Glutamatergic neuron (in vitro differentiated cells): ENCODE measurements around the gene SYF2. TPM values are rescaled to one million over a fixed set of nuclear protein-coding genes. Genes with fewer than 3 reads are reported as not detected.
"Not testable (repeated sequence)": the region's sequence is repeated elsewhere in the genome, so short reads cannot be mapped to it uniquely, and the experiment has no call there.

Source experiments
- DNase-seq: peaks from one replicate; pipeline ENCODE4 v3.0.0; 2022
- H3K27ac Mint-ChIP-seq: one replicate; pipeline ENCODE4 v1.8.0; 2020; ENCODE audit warnings: mild to moderate bottlenecking, mixed read lengths, inconsistent platforms; ENCODE audit not compliant: unreplicated experiment
- H3K27me3 Mint-ChIP-seq: one replicate; pipeline ENCODE4 v1.8.0; 2020; ENCODE audit warnings: mild to moderate bottlenecking, moderate library complexity, mixed read lengths, inconsistent platforms; ENCODE audit not compliant: unreplicated experiment
- H3K36me3 Mint-ChIP-seq: one replicate; pipeline ENCODE4 v1.8.0; 2020; ENCODE audit warnings: mild to moderate bottlenecking, mixed read lengths, inconsistent platforms; ENCODE audit not compliant: unreplicated experiment
- H3K4me1 Mint-ChIP-seq: one replicate; pipeline ENCODE4 v1.8.0; 2020; ENCODE audit warnings: mild to moderate bottlenecking, low read depth, mixed read lengths, inconsistent platforms; ENCODE audit not compliant: unreplicated experiment
- H3K4me3 Mint-ChIP-seq: one replicate; pipeline ENCODE4 v1.8.0; 2020; ENCODE audit warnings: mild to moderate bottlenecking, mixed read lengths, inconsistent platforms; ENCODE audit not compliant: unreplicated experiment
- H3K9me3 Mint-ChIP-seq: one replicate; pipeline ENCODE4 v1.8.0; 2020; ENCODE audit warnings: mild to moderate bottlenecking, moderate library complexity, mixed read lengths, inconsistent platforms; ENCODE audit not compliant: unreplicated experiment
- CTCF ChIP-seq: fragments of 200-600 bp; sonication (generic); IDR thresholded peaks from one replicate; pipeline ENCODE4 v1.5.0; 2021; ENCODE audit not compliant: partially characterized antibody, unreplicated experiment
- total RNA-seq: library from RNA; stranded (reverse); fragmentation: NEBNext Ultra II Directional; extraction: Animal tissue kit (Norgen Biotek cat#: 25700); gene quantifications from one replicate; pipeline ENCODE4 v1.2.1, GENCODE V29; 2021; ENCODE audit not compliant: unreplicated experiment

SYF2 gene
- total RNA-seq, 1 donor from 2014 or later, result 32.6 TPM

DNA sequence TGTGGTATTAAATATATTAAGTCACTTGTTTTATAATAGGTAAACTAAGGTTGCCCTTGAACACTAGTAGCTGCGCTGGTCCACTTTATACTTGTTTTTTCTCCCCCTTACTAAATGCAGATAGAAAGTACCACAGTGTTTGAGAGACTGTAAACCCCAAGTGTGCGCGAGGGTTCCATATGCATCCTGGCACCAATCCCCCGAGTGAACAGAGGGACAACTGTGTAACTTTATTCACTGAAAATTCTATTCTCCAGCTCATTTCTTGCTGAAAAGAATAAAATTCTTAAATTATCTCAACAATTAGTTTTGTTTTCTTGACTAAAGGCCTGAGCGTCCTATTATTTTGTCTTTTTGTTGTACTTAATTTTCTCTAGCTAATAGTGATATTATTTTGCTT, 13.1 kb upstream of the SYF2 start:
- no peak for DNase-seq
- peaks cover 10% of the 10 kb centered on the region for H3K27me3 Mint-ChIP-seq
- no peaks in the 10 kb centered on the region for H3K36me3 Mint-ChIP-seq
- peaks cover 7% of the 10 kb centered on the region for H3K9me3 Mint-ChIP-seq
- TF ChIP-seq CTCF, result no peak
- no peak overlapping the region for H3K27ac Mint-ChIP-seq
- H3K4me1 Mint-ChIP-seq, result peaks cover 10% of the 10 kb centered on the region
- peak overlapping the region; percentile 98 for H3K4me3 Mint-ChIP-seq

DNA sequence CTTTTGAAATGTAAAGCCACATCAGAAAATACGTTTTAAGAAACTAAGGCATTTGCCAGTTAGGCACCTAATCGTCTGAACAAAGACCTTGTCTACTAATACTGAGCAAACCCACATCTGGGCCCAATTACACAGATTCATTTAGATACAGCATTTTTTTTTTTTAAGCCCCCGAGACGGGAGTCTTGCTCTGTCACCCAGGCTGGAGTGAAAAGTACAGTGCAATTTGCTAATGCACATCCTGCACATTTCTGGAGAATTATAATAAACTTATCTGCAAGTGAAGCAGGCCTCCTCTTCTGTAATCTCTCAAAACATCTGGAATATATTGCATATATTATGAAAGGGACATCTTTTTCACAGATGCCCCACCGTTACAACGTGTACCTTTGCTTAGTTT, 11.6 kb upstream of the SYF2 start:
- Mint-ChIP-seq H3K4me3 (no peak overlapping the region), H3K36me3 (no peaks in the 10 kb centered on the region), H3K27ac (no peak overlapping the region), H3K4me1 (peaks cover 12% of the 10 kb centered on the region), H3K27me3 (peaks cover 10% of the 10 kb centered on the region), H3K9me3 (peaks cover 7% of the 10 kb centered on the region)
- DNase-seq, result no peak
- TF ChIP-seq CTCF, result no peak

DNA sequence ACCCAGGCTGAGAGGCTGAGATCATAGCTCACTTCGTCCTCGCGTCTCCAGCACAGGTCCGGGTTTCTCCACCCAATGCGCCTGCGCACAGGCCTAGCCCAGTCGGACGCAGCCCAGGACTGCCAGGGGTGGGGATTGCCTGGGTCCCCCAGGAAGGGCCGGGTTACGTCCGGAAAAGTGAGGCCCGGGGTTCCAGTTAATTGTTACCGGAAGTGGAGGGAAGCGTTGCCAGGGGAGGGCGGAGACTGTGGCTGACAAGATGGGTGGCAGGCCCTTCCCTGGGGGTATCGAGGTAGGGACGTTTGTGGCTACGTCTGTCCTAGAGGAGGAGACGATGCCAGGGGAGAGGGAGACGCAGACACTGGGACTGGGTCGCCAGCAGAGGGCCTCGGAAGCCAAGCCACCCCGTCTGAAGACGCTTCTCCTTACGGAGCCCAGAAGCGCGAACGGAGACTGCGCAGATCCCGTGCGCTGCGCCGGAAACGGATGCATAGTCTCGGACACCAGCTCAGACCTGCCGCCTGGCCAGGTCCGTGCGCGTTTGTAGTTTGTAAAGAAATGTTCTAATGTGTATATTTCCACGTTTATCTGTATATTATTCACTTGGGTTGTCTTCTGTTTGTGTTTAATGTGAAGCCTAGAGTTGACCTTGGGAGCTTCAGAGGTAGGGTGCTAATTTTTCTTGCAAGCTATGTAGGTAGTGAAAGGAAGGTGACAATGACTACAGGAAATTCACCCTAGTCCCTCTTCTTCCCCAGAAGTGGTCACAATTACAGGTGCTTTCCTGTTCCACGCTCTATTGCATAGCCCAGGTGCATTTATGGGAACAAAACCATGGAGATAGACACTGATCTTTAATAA, 7.6 kb upstream of the SYF2 start:
- peaks cover 2% of the 10 kb centered on the region for H3K9me3 Mint-ChIP-seq
- H3K4me1 Mint-ChIP-seq, result peaks cover 3% of the 10 kb centered on the region
- H3K27ac Mint-ChIP-seq, result peak overlapping the region; percentile 93
- no peaks in the 10 kb centered on the region for H3K36me3 Mint-ChIP-seq
- peak; percentile 89 for DNase-seq
- H3K27me3 Mint-ChIP-seq, result no peaks in the 10 kb centered on the region
- peak; percentile 35 for TF ChIP-seq CTCF
- peak overlapping the region; percentile 87 for H3K4me3 Mint-ChIP-seq

DNA sequence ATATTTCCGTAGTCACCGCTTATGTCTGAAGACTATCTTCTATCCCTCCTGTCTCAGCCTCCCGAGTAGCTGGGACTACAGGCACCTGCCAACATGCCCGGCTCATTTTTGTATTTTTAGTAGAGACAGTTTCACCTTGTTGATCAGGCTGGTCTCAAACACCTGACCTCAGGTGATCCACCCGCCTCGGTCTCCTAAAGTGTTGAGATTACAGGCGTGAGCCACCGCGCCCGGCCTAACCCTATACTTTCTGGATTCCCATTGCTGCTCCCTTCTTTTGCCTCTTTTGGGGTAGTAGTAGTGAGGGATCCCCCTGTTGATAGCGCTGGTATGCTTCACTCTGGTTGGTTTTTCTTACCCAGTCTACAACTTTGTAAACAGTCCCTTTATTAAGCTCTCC, 5.7 kb upstream of the SYF2 start:
- H3K4me1 Mint-ChIP-seq, result peaks cover 6% of the 10 kb centered on the region
- TF ChIP-seq CTCF, result no peak
- H3K9me3 Mint-ChIP-seq, result peaks cover 2% of the 10 kb centered on the region
- H3K27me3 Mint-ChIP-seq, result no peaks in the 10 kb centered on the region
- no peak overlapping the region for H3K27ac Mint-ChIP-seq
- no peak overlapping the region for H3K4me3 Mint-ChIP-seq
- no peaks in the 10 kb centered on the region for H3K36me3 Mint-ChIP-seq
- DNase-seq, result no peak

- not testable (repeated sequence) for H3K27me3 Mint-ChIP-seq, DNase-seq, H3K36me3 Mint-ChIP-seq, H3K4me3 Mint-ChIP-seq, H3K9me3 Mint-ChIP-seq, H3K27ac Mint-ChIP-seq
- H3K4me1 Mint-ChIP-seq, result peaks cover 11% of the 10 kb centered on the region
Measured at GRCh38 chr1:25236261-25236660, 4.0 kb upstream of the SYF2 start.

GRCh38 chr1:25235411-25235810, 3.1 kb upstream of the SYF2 start:
- DNase-seq, H3K4me3 Mint-ChIP-seq, H3K27me3 Mint-ChIP-seq, H3K27ac Mint-ChIP-seq, H3K36me3 Mint-ChIP-seq, H3K9me3 Mint-ChIP-seq: not testable (repeated sequence)
- H3K4me1 Mint-ChIP-seq, result peaks cover 11% of the 10 kb centered on the region
